Activated T-cell treated with anti-CD3 and anti-CD28 coated beads, Interleukin-2, amount 50 U/mL, for 72 hours (primary cell): ENCODE results near the gene PTPN3. TPM values are rescaled to one million over a fixed set of nuclear protein-coding genes. Genes with fewer than 3 reads are reported as not detected.
A peak's percentile ranks its signal among the peaks of the same experiment; 100 is the strongest.

Experiments
- ATAC-seq, 2 donors: fragments of 150-1000 bp; cut with Tn5 transposase; replicated peaks in 1 of 2; 2 replicates each; pipeline ENCODE4 v1.10.0; 2021; ENCODE audit warnings: moderate library complexity in 2 of 2, mild to moderate bottlenecking in 1 of 2
- DNase-seq, 2 donors: peaks; one replicate each; pipeline ENCODE4 v3.0.0; 2021 to 2022; ENCODE audit warnings: mixed read lengths in 1 of 2
- H3K27ac Mint-ChIP-seq: one replicate; pipeline ENCODE4 v1.8.0; 2022; ENCODE audit warnings: mild to moderate bottlenecking, moderate library complexity, mixed read lengths
- H3K27me3 Mint-ChIP-seq: one replicate; pipeline ENCODE4 v1.8.0; 2022; ENCODE audit warnings: low read depth, mixed read lengths
- H3K36me3 Mint-ChIP-seq, 2 donors: one replicate each; pipeline ENCODE4 v1.8.0; 2022; ENCODE audit warnings: mixed read lengths in 2 of 2, mild to moderate bottlenecking in 1 of 2; ENCODE audit not compliant: insufficient read depth in 2 of 2
- H3K4me1 Mint-ChIP-seq: one replicate; pipeline ENCODE4 v1.8.0; 2022; ENCODE audit warnings: low read depth, mixed read lengths
- H3K4me3 Mint-ChIP-seq, 2 donors: one replicate each; pipeline ENCODE4 v1.8.0; 2022; ENCODE audit warnings: mild to moderate bottlenecking in 2 of 2, mixed read lengths in 2 of 2, moderate library complexity in 2 of 2
- H3K9me3 Mint-ChIP-seq, 2 donors: one replicate each; pipeline ENCODE4 v1.8.0; 2022; ENCODE audit warnings: mixed read lengths in 2 of 2
- total RNA-seq, 2 donors: library from RNA; stranded (reverse); gene quantifications; one replicate each; pipeline ENCODE4 v1.2.3, GENCODE V29; 2022

PTPN3 gene
- total RNA-seq, 2 donors from 2014 or later, result 2.7 to 5.4 TPM

GRCh38 chr9:109451311-109452025 lies 46.6 kb downstream of the PTPN3 start:
- DNase-seq (no peak), ATAC-seq (no peak)
- Mint-ChIP-seq H3K27ac (no peak overlapping the region), H3K27me3 (peaks cover 35% of the 10 kb centered on the region), H3K4me1 (peaks cover 20% of the 10 kb centered on the region), H3K9me3 (no peaks in the 10 kb centered on the region), H3K36me3 (no peaks in the 10 kb centered on the region), H3K4me3 (no peak overlapping the region)

GRCh38 chr9:109450346-109450745 lies 47.8 kb downstream of the PTPN3 start:
- Mint-ChIP-seq H3K4me1 (peaks cover 20% of the 10 kb centered on the region), H3K4me3 (no peak overlapping the region), H3K27me3 (peaks cover 24% of the 10 kb centered on the region), H3K27ac (no peak overlapping the region), H3K9me3 (no peaks in the 10 kb centered on the region), H3K36me3 (no peaks in the 10 kb centered on the region)
- ATAC-seq, result no peak
- no peak for DNase-seq

GRCh38 chr9:109449036-109449798 lies 48.9 kb downstream of the PTPN3 start:
- peaks cover 21% of the 10 kb centered on the region for H3K27me3 Mint-ChIP-seq
- DNase-seq (no peak), ATAC-seq (no peak)
- no peaks in the 10 kb centered on the region for H3K36me3 Mint-ChIP-seq
- H3K9me3 Mint-ChIP-seq, result no peaks in the 10 kb centered on the region
- no peak overlapping the region for H3K4me3 Mint-ChIP-seq
- H3K4me1 Mint-ChIP-seq, result peaks cover 20% of the 10 kb centered on the region
- H3K27ac Mint-ChIP-seq, result no peak overlapping the region

GRCh38 chr9:109448223-109448622 lies 49.9 kb downstream of the PTPN3 start:
- ATAC-seq, result peak; percentile 59
- H3K9me3 Mint-ChIP-seq, result no peaks in the 10 kb centered on the region
- DNase-seq, result peak in 1 of 2 donors; percentile 20
- peaks cover 19% of the 10 kb centered on the region for H3K27me3 Mint-ChIP-seq
- peaks cover 20% of the 10 kb centered on the region for H3K4me1 Mint-ChIP-seq
- no peak overlapping the region for H3K27ac Mint-ChIP-seq
- H3K4me3 Mint-ChIP-seq, result peak overlapping the region; percentile 27 to 55
- no peaks in the 10 kb centered on the region for H3K36me3 Mint-ChIP-seq

GRCh38 chr9:109447329-109448076 lies 50.6 kb downstream of the PTPN3 start:
- Mint-ChIP-seq H3K36me3 (no peaks in the 10 kb centered on the region), H3K4me1 (peaks cover 20% of the 10 kb centered on the region), H3K4me3 (peak overlapping the region; percentile 27 to 55), H3K27ac (no peak overlapping the region), H3K9me3 (no peaks in the 10 kb centered on the region), H3K27me3 (peaks cover 19% of the 10 kb centered on the region)
- ATAC-seq, result peak; percentile 76 to 78
- DNase-seq, result peak; percentile 17 to 34

- DNase-seq (no peak), ATAC-seq (no peak)
- Mint-ChIP-seq H3K4me3 (no peak overlapping the region), H3K27ac (no peak overlapping the region), H3K36me3 (no peaks in the 10 kb centered on the region), H3K4me1 (peaks cover 38% of the 10 kb centered on the region), H3K27me3 (peaks cover 12% of the 10 kb centered on the region), H3K9me3 (no peaks in the 10 kb centered on the region)
These were observed 53.3 kb downstream of the PTPN3 start for GRCh38 chr9:109444771-109445320.

GRCh38 chr9:109442716-109443115 lies 55.4 kb downstream of the PTPN3 start:
- peaks cover 32% of the 10 kb centered on the region for H3K27me3 Mint-ChIP-seq
- DNase-seq (no peak), ATAC-seq (no peak)
- no peak overlapping the region for H3K4me3 Mint-ChIP-seq
- no peak overlapping the region for H3K27ac Mint-ChIP-seq
- peaks cover 36% of the 10 kb centered on the region for H3K4me1 Mint-ChIP-seq
- H3K36me3 Mint-ChIP-seq, result no peaks in the 10 kb centered on the region
- no peaks in the 10 kb centered on the region for H3K9me3 Mint-ChIP-seq

- Mint-ChIP-seq H3K36me3 (no peaks in the 10 kb centered on the region), H3K27ac (no peak overlapping the region), H3K27me3 (peaks cover 46% of the 10 kb centered on the region), H3K4me3 (peak overlapping the region; percentile 10 to 36), H3K4me1 (peaks cover 25% of the 10 kb centered on the region), H3K9me3 (no peaks in the 10 kb centered on the region)
- no peak for DNase-seq
- ATAC-seq, result no peak
These were observed 56.8 kb downstream of the PTPN3 start for GRCh38 chr9:109441296-109441695.

GRCh38 chr9:109440797-109441287 lies 57.3 kb downstream of the PTPN3 start:
- Mint-ChIP-seq H3K4me1 (peaks cover 25% of the 10 kb centered on the region), H3K27ac (no peak overlapping the region), H3K4me3 (peak overlapping the region; percentile 22 to 39), H3K27me3 (peaks cover 46% of the 10 kb centered on the region), H3K36me3 (no peaks in the 10 kb centered on the region), H3K9me3 (no peaks in the 10 kb centered on the region)
- peak; percentile 68 to 70 for DNase-seq
- peak; percentile 96 to 97 for ATAC-seq

- Mint-ChIP-seq H3K4me1 (peaks cover 25% of the 10 kb centered on the region), H3K9me3 (no peaks in the 10 kb centered on the region), H3K27ac (no peak overlapping the region), H3K36me3 (no peaks in the 10 kb centered on the region), H3K27me3 (peaks cover 46% of the 10 kb centered on the region), H3K4me3 (peak overlapping the region in 1 of 2 donors; percentile 16)
- ATAC-seq, result peak; percentile 18 to 22
- DNase-seq, result no peak
These were observed 58.0 kb downstream of the PTPN3 start for GRCh38 chr9:109440117-109440515.

GRCh38 chr9:109439378-109440116 lies 58.6 kb downstream of the PTPN3 start:
- no peak for ATAC-seq

GRCh38 chr9:109437286-109437685 lies 60.8 kb downstream of the PTPN3 start:
- DNase-seq (no peak), ATAC-seq (no peak)
- no peak overlapping the region for H3K27ac Mint-ChIP-seq
- peaks cover 25% of the 10 kb centered on the region for H3K4me1 Mint-ChIP-seq
- peaks cover 40% of the 10 kb centered on the region for H3K27me3 Mint-ChIP-seq
- no peak overlapping the region for H3K4me3 Mint-ChIP-seq
- no peaks in the 10 kb centered on the region for H3K9me3 Mint-ChIP-seq
- H3K36me3 Mint-ChIP-seq, result no peaks in the 10 kb centered on the region

More at GRCh38 chr9:109439378-109440116, 58.6 kb downstream of the PTPN3 start:
- DNase-seq, result no peak
- Mint-ChIP-seq H3K9me3 (no peaks in the 10 kb centered on the region), H3K27me3 (peaks cover 46% of the 10 kb centered on the region), H3K4me1 (peaks cover 25% of the 10 kb centered on the region), H3K27ac (no peak overlapping the region), H3K36me3 (no peaks in the 10 kb centered on the region), H3K4me3 (peak overlapping the region in 1 of 2 donors; percentile 16)
